Measurements from ENCODE around the gene ADAMTS13. TPM values are rescaled to one million over a fixed set of nuclear protein-coding genes. Genes with fewer than 3 reads are reported as not detected.

ADAMTS13 gene
- total RNA-seq, 1 experiment from 2014 or later, result 12.0 TPM

- H3K9me3 Mint-ChIP-seq, result peaks cover 8% of the 10 kb centered on the region
- peak overlapping the region; percentile 66 for H3K4me3 Mint-ChIP-seq
- ChIA-PET CTCF (interaction anchor here (1.0 to 1.6 kb wide), 2 partner anchors 31 to 243 kb away, joined by 3 to 7 read pairs; partner anchors contain the start of gene CACFD1), POLR2A (interaction anchor here (0.6 to 0.7 kb wide), 2 partner anchors 12 to 1229 kb away, joined by 3 read pairs; no protein-coding TSS in a partner anchor)
- peak; percentile 38 for ATAC-seq
- peak; percentile 62 for DNase-seq (ENCODE audit: low spot score)
- H3K36me3 Mint-ChIP-seq, result peaks cover 10% of the 10 kb centered on the region
- H3K27me3 Mint-ChIP-seq (ENCODE audit: low read depth), result peaks cover 20% of the 10 kb centered on the region
- H3K4me1 Mint-ChIP-seq, result peaks cover 3% of the 10 kb centered on the region; the same call in 1 of the 2 replicates
- H3K27ac Mint-ChIP-seq, result no peak overlapping the region
- TF ChIP-seq MLX (CRISPR knock-in tag; IDR thresholded peaks at IDR 0.05) (no peak), PRDM15 (CRISPR knock-in tag; IDR thresholded peaks at IDR 0.05) (peak; percentile 35; the same call in 1 of the 2 replicates), HMGA2 (CRISPR knock-in tag; IDR thresholded peaks at IDR 0.05) (no peak)
These were observed 7.0 kb downstream of the ADAMTS13 start for GRCh38 chr9:133429214-133429613.

GRCh38 chr9:133429641-133430161 is 7.5 kb downstream of the ADAMTS13 start:
- Mint-ChIP-seq H3K9me3 (peaks cover 8% of the 10 kb centered on the region), H3K36me3 (peaks cover 10% of the 10 kb centered on the region), H3K27me3 (ENCODE audit: low read depth) (peaks cover 20% of the 10 kb centered on the region), H3K4me3 (peak overlapping the region; percentile 66), H3K27ac (no peak overlapping the region), H3K4me1 (peaks cover 3% of the 10 kb centered on the region; the same call in 1 of the 2 replicates)
- peak; percentile 88 for DNase-seq (ENCODE audit: low spot score)
- peak; percentile 71 for ATAC-seq
- POLR2A ChIA-PET, result interaction anchor here (0.9 to 1.0 kb wide), 2 partner anchors 11 to 74 kb away, joined by 3 to 4 read pairs; partner anchors contain the start of gene SURF1
- CTCF ChIA-PET, result interaction anchor here (0.6 to 1.6 kb wide), 6 partner anchors 8 to 244 kb away, joined by 3 to 16 read pairs (median 4); partner anchors contain the start of gene CACFD1
- TF ChIP-seq FOXP4 (CRISPR knock-in tag; IDR thresholded peaks at IDR 0.05) (no peak), IRF2 (CRISPR knock-in tag; IDR thresholded peaks at IDR 0.05; ENCODE audit: borderline replicate concordance, low read depth) (no peak), E2F4 (CRISPR knock-in tag; IDR thresholded peaks at IDR 0.05; ENCODE audit: borderline replicate concordance, low read depth) (no peak), ZMAT4 (CRISPR knock-in tag; IDR thresholded peaks at IDR 0.05) (no peak), ZNF232 (CRISPR knock-in tag; IDR thresholded peaks at IDR 0.05) (no peak), ZNF416 (CRISPR knock-in tag; IDR thresholded peaks at IDR 0.05) (no peak), NFE2L1 (CRISPR knock-in tag; IDR thresholded peaks at IDR 0.05) (no peak), CBFB (CRISPR knock-in tag; IDR thresholded peaks at IDR 0.05; ENCODE audit: low read depth) (no peak), GTF2I (CRISPR knock-in tag; conservative IDR thresholded peaks at IDR 0.05) (no peak), ATF3 (CRISPR knock-in tag; conservative IDR thresholded peaks at IDR 0.05) (no peak), CREB1 (CRISPR knock-in tag; IDR thresholded peaks at IDR 0.05) (no peak), MLX (CRISPR knock-in tag; IDR thresholded peaks at IDR 0.05) (no peak), ZBTB21 (CRISPR knock-in tag; IDR thresholded peaks at IDR 0.05; ENCODE audit: borderline replicate concordance) (0 out of 2 replicates have a peak, but pooled peaks have one; percentile 49), FOXK1 (CRISPR knock-in tag; IDR thresholded peaks at IDR 0.05) (peak; percentile 12; the same call in 1 of the 2 replicates), KAT7 (CRISPR knock-in tag; IDR thresholded peaks at IDR 0.05; ENCODE audit: borderline replicate concordance) (0 out of 2 replicates have a peak, but pooled peaks have one; percentile 91), TEAD4 (CRISPR knock-in tag; IDR thresholded peaks at IDR 0.05) (no peak), ZNF671 (CRISPR knock-in tag; IDR thresholded peaks at IDR 0.05) (no peak), USF2 (CRISPR knock-in tag; IDR thresholded peaks at IDR 0.05) (peak; percentile 14; the same call in 1 of the 2 replicates), HMGXB4 (CRISPR knock-in tag; IDR thresholded peaks at IDR 0.05) (peak; percentile 92), FOXP1 (CRISPR knock-in tag; IDR thresholded peaks at IDR 0.05; ENCODE audit: borderline replicate concordance) (peak; percentile 94)
